PC-3 (cell line): ENCODE measurements around the gene NDUFS5. TPM values are rescaled to one million over a fixed set of nuclear protein-coding genes. Genes with fewer than 3 reads are reported as not detected.
"Not testable (repeated sequence)": the region's sequence is repeated elsewhere in the genome, so short reads cannot be mapped to it uniquely, and the experiment has no call there.

Experiments
- ATAC-seq: fragments of 200-7000 bp; cut with Tn5 transposase; 2 replicates; pipeline ENCODE4 v1.9.1; 2020; ENCODE audit warnings: mild to moderate bottlenecking, moderate library complexity
- BruUV-seq: library from RNA; stranded (reverse); fragments of 400-500 nt; replicated peaks from 2 replicates; lab custom pipeline; 2021; lab: Mats Ljungman, UMichigan
- CTCF ChIA-PET: fragments of 300-600 bp; sonication (Branson Sonifier 250); formaldehyde crosslinking; loops from one replicate; lab custom pipeline; 2022; ENCODE audit warnings: antibody characterized with exemption; lab: Charles Lee
- POLR2A ChIA-PET: fragments of 300-600 bp; sonication (Branson Sonifier 250); formaldehyde crosslinking; loops from one replicate; lab custom pipeline; 2022; ENCODE audit warnings: antibody characterized with exemption; ENCODE audit not compliant: unreplicated experiment; lab: Charles Lee
- DNase-seq: peaks from one replicate; pipeline ENCODE4 v3.0.0-alpha.2; 2015
- H2AFZ ChIP-seq: fragments of 300-600 bp; sonication (generic); 2 replicates; pipeline ENCODE4 v1.6.0; 2016; ENCODE audit warnings: antibody characterized with exemption, low read length
- H3F3A ChIP-seq: fragments of 300-600 bp; sonication (generic); one replicate; pipeline ENCODE4 v1.6.0; 2017; ENCODE audit warnings: antibody characterized with exemption, low read length, control low read depth, mild to moderate bottlenecking; ENCODE audit not compliant: unreplicated experiment
- H3K27ac ChIP-seq: fragments of 300-600 bp; sonication (generic); 2 replicates; pipeline ENCODE4 v1.5.1; 2016; ENCODE audit warnings: mild to moderate bottlenecking, low read length
- H3K27me3 ChIP-seq: fragments of 300-600 bp; sonication (generic); 2 replicates; pipeline ENCODE4 v1.6.1; 2016; ENCODE audit warnings: low read length, mixed read lengths
- H3K36me3 ChIP-seq: fragments of 300-600 bp; sonication (generic); 2 replicates; pipeline ENCODE4 v1.6.1; 2016; ENCODE audit warnings: low read depth, mixed run types, low read length, mixed read lengths
- H3K4me1 ChIP-seq: fragments of 300-600 bp; sonication (generic); 2 replicates; pipeline ENCODE4 v1.5.1; 2016; ENCODE audit warnings: low read length; ENCODE audit not compliant: insufficient read depth
- H3K4me2 ChIP-seq: fragments of 300-600 bp; sonication (generic); 2 replicates; pipeline ENCODE4 v1.6.0; 2016; ENCODE audit warnings: low read length
- H3K4me3 ChIP-seq: fragments of 300-600 bp; sonication (generic); 2 replicates; pipeline ENCODE4 v1.5.1; 2016; ENCODE audit warnings: mild to moderate bottlenecking, low read length, mixed read lengths
- H3K79me2 ChIP-seq: fragments of 300-600 bp; sonication (generic); 2 replicates; pipeline ENCODE4 v1.6.1; 2017; ENCODE audit warnings: low read length, mixed read lengths
- H3K9ac ChIP-seq: fragments of 300-600 bp; sonication (generic); 2 replicates; pipeline ENCODE4 v1.6.0; 2016; ENCODE audit warnings: mild to moderate bottlenecking, low read length
- H3K9me2 ChIP-seq: fragments of 300-600 bp; sonication (generic); replicated peaks from 2 replicates; pipeline ENCODE4 v1.6.1; 2016; ENCODE audit warnings: mixed run types, low read length, mixed read lengths
- H3K9me3 ChIP-seq: fragments of 300-600 bp; sonication (generic); 2 replicates; pipeline ENCODE4 v1.6.1; 2016; ENCODE audit warnings: low read length, mixed read lengths
- H4K20me1 ChIP-seq: fragments of 300-600 bp; sonication (generic); 2 replicates; pipeline ENCODE4 v1.6.1; 2016; ENCODE audit warnings: low read length, mixed read lengths
- CTCF ChIP-seq: fragments of 300-600 bp; sonication (generic); conservative IDR thresholded peaks from 2 replicates; pipeline ENCODE4 v1.5.1; 2017; ENCODE audit warnings: antibody characterized with exemption, low read depth, mild to moderate bottlenecking, low read length
- EZH2 ChIP-seq: fragments of 300-600 bp; sonication (generic); IDR thresholded peaks from one replicate; pipeline ENCODE4 v1.6.1; 2017; ENCODE audit warnings: antibody characterized with exemption, mild to moderate bottlenecking, low read length; ENCODE audit not compliant: unreplicated experiment
- EZH2phosphoT487 ChIP-seq: fragments of 300-600 bp; sonication (generic); IDR thresholded peaks from 2 replicates; pipeline ENCODE4 v1.6.1; 2018; ENCODE audit warnings: mild to moderate bottlenecking, antibody characterized with exemption, low read length, borderline replicate concordance
- intact Hi-C: fragments of 100-400 bp; cut with micrococcal nuclease; formaldehyde crosslinking; loops from 2 replicates; pipeline ENCODE4 v1.9.0; 2023
- total RNA-seq: library from RNA; depleted of rRNA; stranded (reverse); fragments of >200 nt; gene quantifications from 2 replicates; pipeline ENCODE4 v1.2.3, GENCODE V29; 2014

NDUFS5 gene
- total RNA-seq, 1 experiment from 2014 or later: 864 TPM

GRCh38 chr1:39017266-39017665 lies 8.9 kb upstream of the NDUFS5 start:
- intact Hi-C loops: no loop called here
- no peak for ATAC-seq
- no peak for TF ChIP-seq EZH2phosphoT487
- no peak for TF ChIP-seq EZH2
- no peak for TF ChIP-seq CTCF

DNA sequence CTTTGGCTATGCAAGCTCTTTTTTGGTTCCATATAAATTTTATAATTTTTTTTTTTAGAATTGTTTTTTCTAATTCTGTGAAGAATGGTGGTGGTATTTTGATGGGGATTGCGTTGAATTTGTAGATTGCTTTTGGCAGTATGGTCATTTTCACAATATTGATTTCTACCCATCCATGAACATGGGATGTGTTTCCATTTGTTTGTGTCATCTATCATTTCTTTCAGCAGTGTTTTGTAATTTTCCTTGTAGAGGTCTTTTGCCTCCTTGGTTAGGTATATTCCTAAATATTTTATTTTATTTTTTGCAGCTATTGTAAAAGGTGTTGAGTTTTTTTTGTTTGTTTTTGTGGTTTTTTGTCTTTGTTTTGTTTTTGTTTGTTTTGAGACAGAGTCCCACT lies 5.7 kb upstream of the NDUFS5 start:
- H4K20me1 ChIP-seq, ATAC-seq, H3F3A ChIP-seq, H3K79me2 ChIP-seq, H3K9ac ChIP-seq, CTCF ChIA-PET, H3K4me2 ChIP-seq, H3K9me3 ChIP-seq, H3K27me3 ChIP-seq, POLR2A ChIA-PET, DNase-seq, H3K9me2 ChIP-seq, BruUV-seq, H3K4me1 ChIP-seq, intact Hi-C loops, H3K4me3 ChIP-seq, H3K36me3 ChIP-seq, H3K27ac ChIP-seq, H2AFZ ChIP-seq: not testable (repeated sequence)

More at GRCh38 chr1:39017266-39017665, 8.9 kb upstream of the NDUFS5 start:
- H3K27me3 ChIP-seq: no peaks in the 10 kb centered on the region
- no peak overlapping the region for H3K4me2 ChIP-seq
- H3K4me3 ChIP-seq: no peak overlapping the region
- ChIA-PET POLR2A (no interaction called here), CTCF (no interaction called here)
- peaks cover 8% of the 10 kb centered on the region; the same call in 1 of the 2 replicates for H3K4me1 ChIP-seq
- H3K36me3 ChIP-seq: no peaks in the 10 kb centered on the region
- no peaks in the 10 kb centered on the region for H3F3A ChIP-seq
- no peak overlapping the region for H2AFZ ChIP-seq
- no peak overlapping the region for H3K27ac ChIP-seq
- no peak overlapping the region for H3K9ac ChIP-seq
- H4K20me1 ChIP-seq: no peaks in the 10 kb centered on the region
- DNase-seq: no peak
- H3K9me3 ChIP-seq: no peaks in the 10 kb centered on the region
- H3K79me2 ChIP-seq: no peaks in the 10 kb centered on the region
- no peaks in the 10 kb centered on the region for H3K9me2 ChIP-seq
- BruUV-seq: no TSS peak

DNA sequence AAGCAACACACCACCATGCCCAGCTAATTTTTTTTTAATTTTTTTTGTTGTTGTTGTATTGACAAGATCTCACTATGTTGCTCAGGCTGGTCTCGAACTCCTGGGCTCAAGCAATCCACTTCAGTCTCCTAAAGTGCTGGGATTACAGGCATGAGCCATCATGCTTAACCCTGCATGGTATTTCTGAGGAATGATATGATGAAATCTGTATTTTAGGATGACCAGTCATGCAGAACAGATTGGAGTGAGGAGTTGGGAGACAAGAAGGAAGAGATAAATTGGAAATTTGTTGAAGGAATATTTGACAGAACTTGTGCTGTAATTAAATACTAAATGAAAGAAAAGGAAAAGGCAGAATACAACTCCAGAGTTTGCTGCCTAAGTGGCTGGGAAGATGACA lies 4.7 kb upstream of the NDUFS5 start:
- H3F3A ChIP-seq: no peaks in the 10 kb centered on the region
- no peak overlapping the region for H3K4me3 ChIP-seq
- H3K4me1 ChIP-seq: peaks cover 10% of the 10 kb centered on the region; the same call in 1 of the 2 replicates
- H4K20me1 ChIP-seq: no peaks in the 10 kb centered on the region
- H3K79me2 ChIP-seq: peaks cover 3% of the 10 kb centered on the region
- intact Hi-C loops: no loop called here
- ATAC-seq (no peak), DNase-seq (no peak)
- no peaks in the 10 kb centered on the region for H3K36me3 ChIP-seq
- no peak overlapping the region for H3K9ac ChIP-seq
- H2AFZ ChIP-seq: no peak overlapping the region
- H3K27me3 ChIP-seq: no peaks in the 10 kb centered on the region
- ChIA-PET POLR2A (no interaction called here), CTCF (no interaction called here)
- no peaks in the 10 kb centered on the region for H3K9me3 ChIP-seq
- TF ChIP-seq CTCF (no peak), EZH2 (no peak), EZH2phosphoT487 (no peak)
- H3K27ac ChIP-seq: no peak overlapping the region
- H3K9me2 ChIP-seq: no peaks in the 10 kb centered on the region
- no peak overlapping the region for H3K4me2 ChIP-seq
- BruUV-seq: no TSS peak
